ENCODE measurements around the gene GLG1. TPM values are rescaled to one million over a fixed set of nuclear protein-coding genes. Genes with fewer than 3 reads are reported as not detected.
"Not testable (repeated sequence)": the region's sequence is repeated elsewhere in the genome, so short reads cannot be mapped to it uniquely, and the experiment has no call there.

GLG1 gene
- total RNA-seq, 1 experiment from 2014 or later, result 65.6 TPM

GRCh38 chr16:74575807-74576643 lies 30.9 kb downstream of the GLG1 start:
- no peak for DNase-seq (ENCODE audit: low read depth)

GRCh38 chr16:74575175-74575806 lies 31.6 kb downstream of the GLG1 start:
- DNase-seq (ENCODE audit: low read depth), result no peak

GRCh38 chr16:74574146-74574545 lies 32.8 kb downstream of the GLG1 start:
- DNase-seq (ENCODE audit: low read depth), result no peak

GRCh38 chr16:74573622-74574021 lies 33.3 kb downstream of the GLG1 start:
- no peak for DNase-seq (ENCODE audit: low read depth)

- no peak for DNase-seq (ENCODE audit: low read depth)
Measured at GRCh38 chr16:74570412-74571301, 36.3 kb downstream of the GLG1 start.

- DNase-seq (ENCODE audit: low read depth), result no peak
Measured at GRCh38 chr16:74568961-74569631, 37.8 kb downstream of the GLG1 start.

GRCh38 chr16:74567901-74568300 lies 39.0 kb downstream of the GLG1 start:
- DNase-seq (ENCODE audit: low read depth), result no peak

GRCh38 chr16:74565378-74565777 lies 41.5 kb downstream of the GLG1 start:
- no peak for DNase-seq (ENCODE audit: low read depth)

- no peak for DNase-seq (ENCODE audit: low read depth)
Measured at GRCh38 chr16:74564451-74564984, 42.4 kb downstream of the GLG1 start.

- DNase-seq (ENCODE audit: low read depth), result peak; percentile 76
Measured at GRCh38 chr16:74563828-74564263, 43.1 kb downstream of the GLG1 start.

GRCh38 chr16:74562117-74562516 lies 44.8 kb downstream of the GLG1 start:
- no peak for DNase-seq (ENCODE audit: low read depth)

- peak; percentile 17 for DNase-seq (ENCODE audit: low read depth)
Measured at GRCh38 chr16:74561626-74562025, 45.3 kb downstream of the GLG1 start.

GRCh38 chr16:74560912-74561311 lies 46.0 kb downstream of the GLG1 start:
- no peak for DNase-seq (ENCODE audit: low read depth)

GRCh38 chr16:74558873-74559272 lies 48.0 kb downstream of the GLG1 start:
- no peak for DNase-seq (ENCODE audit: low read depth)

GRCh38 chr16:74557275-74557674 lies 49.6 kb downstream of the GLG1 start:
- DNase-seq (ENCODE audit: low read depth), result no peak

- peak; percentile 36 for DNase-seq (ENCODE audit: low read depth)
Measured at GRCh38 chr16:74556375-74556922, 50.5 kb downstream of the GLG1 start.

- not testable (repeated sequence) for DNase-seq (ENCODE audit: low read depth)
Measured at GRCh38 chr16:74552357-74552756, 54.6 kb downstream of the GLG1 start.

GRCh38 chr16:74550227-74551019 lies 56.5 kb downstream of the GLG1 start:
- DNase-seq (ENCODE audit: low read depth), result not testable (repeated sequence)

- not testable (repeated sequence) for DNase-seq (ENCODE audit: low read depth)
Measured at GRCh38 chr16:74546112-74546511, 60.8 kb downstream of the GLG1 start.

Measured in HT1080 (cell line).